HCT116 (cell line): ENCODE measurements around the gene UXT. TPM values are rescaled to one million over a fixed set of nuclear protein-coding genes. Genes with fewer than 3 reads are reported as not detected.

Experiments used
- ATAC-seq: fragments of 200-7000 bp; cut with Tn5 transposase; 2 replicates; pipeline ENCODE4 v1.9.1; 2020; ENCODE audit warnings: mild to moderate bottlenecking, moderate library complexity
- BruUV-seq: library from RNA; stranded (reverse); fragments of 400-500 nt; replicated peaks from 2 replicates; lab custom pipeline; 2021; lab: Mats Ljungman, UMichigan
- CTCF ChIA-PET: fragments of 300-600 bp; sonication (Branson Sonifier 250); formaldehyde crosslinking; loops from one replicate; lab custom pipeline; 2021; ENCODE audit warnings: antibody characterized with exemption; lab: Charles Lee
- POLR2A ChIA-PET: fragments of 300-600, 350-600 bp; sonication (Branson Sonifier 250); formaldehyde crosslinking; loops from one replicate; lab custom pipeline; 2021; ENCODE audit warnings: antibody characterized with exemption; lab: Charles Lee
- RAD21 ChIA-PET, 2 experiments: fragments of 300-600 bp; sonication (Branson Sonifier 250); formaldehyde crosslinking; loops; one replicate each; lab custom pipeline; 2023; ENCODE audit warnings: low total read pairs in 2 of 2; ENCODE audit not compliant: uncharacterized antibody in 2 of 2, unreplicated experiment in 2 of 2, low non-redundant PET in 1 of 2; lab: Charles Lee
- DNase-seq: peaks from one replicate; pipeline ENCODE4 v3.0.0-alpha.2; 2010; ENCODE audit warnings: low read depth, low spot score
- H2AFZ ChIP-seq: fragments of 200-600 bp; shearing (Covaris generic), sonication (generic); 2 replicates; pipeline ENCODE4 v1.6.1; 2017; ENCODE audit warnings: low read depth, mixed run types, mixed read lengths, antibody characterized with exemption, low read length; ENCODE audit not compliant: poor library complexity, severe bottlenecking
- H3K27ac ChIP-seq: 2 replicates; pipeline ENCODE4 v1.5.1; 2012; ENCODE audit warnings: low read depth, low read length
- H3K27me3 ChIP-seq: fragments of 200-600 bp; sonication (generic); 2 replicates; pipeline ENCODE4 v1.6.1; 2016; ENCODE audit warnings: mixed run types, low read length, mixed read lengths; ENCODE audit not compliant: insufficient read depth
- H3K36me3 ChIP-seq, 2 experiments: fragments of 200-500 bp in 1 of 2; fragments of 200-600 bp in 1 of 2; sonication (Bioruptor generic) in 1 of 2; sonication (generic) in 1 of 2; 2 replicates each; pipeline versions ENCODE4 v1.5.1 to v1.6.1; 2014 to 2016; ENCODE audit warnings: low read length in 2 of 2, inconsistent platforms in 1 of 2, mixed read lengths in 1 of 2, mixed run types in 1 of 2; ENCODE audit not compliant: insufficient read depth in 2 of 2, control insufficient read depth in 1 of 2
- H3K4me1 ChIP-seq, 2 experiments: fragments of 200-600 bp in 1 of 2; sonication (generic) in 1 of 2; 2 replicates each; pipeline versions ENCODE4 v1.5.1 to v1.6.1; 2012 to 2017; ENCODE audit warnings: low read length in 2 of 2, inconsistent platforms in 1 of 2, mild to moderate bottlenecking in 1 of 2, mixed read lengths in 1 of 2, mixed run types in 1 of 2, moderate library complexity in 1 of 2; ENCODE audit not compliant: insufficient read depth in 2 of 2, control insufficient read depth in 1 of 2
- H3K4me2 ChIP-seq: fragments of 200-600 bp; sonication (generic); 2 replicates; pipeline ENCODE4 v1.6.1; 2017; ENCODE audit warnings: mixed run types, low read length, mixed read lengths
- H3K4me3 ChIP-seq, 2 experiments: fragments of 200-600 bp in 1 of 2; sonication (generic) in 1 of 2; replicated peaks in 1 of 2; 2 replicates each; pipeline ENCODE4 v1.5.1; 2011 to 2016; ENCODE audit warnings: low read length in 2 of 2, control low read depth in 1 of 2, low read depth in 1 of 2, mild to moderate bottlenecking in 1 of 2, mixed read lengths in 1 of 2, mixed run types in 1 of 2
- H3K79me2 ChIP-seq: fragments of 200-600 bp; sonication (generic); 2 replicates; pipeline ENCODE4 v1.6.1; 2017; ENCODE audit warnings: mild to moderate bottlenecking, mixed run types, low read length, moderate library complexity, mixed read lengths; ENCODE audit not compliant: insufficient read depth
- H3K9ac ChIP-seq: fragments of 200-600 bp; sonication (generic); 2 replicates; pipeline ENCODE4 v1.6.1; 2016; ENCODE audit warnings: low read length, mixed read lengths
- H3K9me2 ChIP-seq: fragments of 200-600 bp; sonication (generic), shearing (Covaris generic); 2 replicates; pipeline ENCODE4 v1.6.1; 2017; ENCODE audit warnings: mixed run types, mild to moderate bottlenecking, moderate library complexity; ENCODE audit not compliant: insufficient read depth
- H3K9me3 ChIP-seq, 2 experiments: fragments of 200-500 bp in 1 of 2; fragments of 200-600 bp in 1 of 2; sonication (Bioruptor generic) in 1 of 2; sonication (generic) in 1 of 2; 2 replicates each; pipeline ENCODE4 v1.6.1; 2014 to 2017; ENCODE audit warnings: low read length in 2 of 2, mixed read lengths in 2 of 2, inconsistent platforms in 1 of 2, low read depth in 1 of 2, mild to moderate bottlenecking in 1 of 2, mixed run types in 1 of 2, moderate library complexity in 1 of 2; ENCODE audit not compliant: control insufficient read depth in 1 of 2, insufficient read depth in 1 of 2
- H4K20me1 ChIP-seq: fragments of 200-600 bp; sonication (generic), shearing (Covaris generic); 2 replicates; pipeline ENCODE4 v1.6.1; 2017; ENCODE audit warnings: mixed run types, mild to moderate bottlenecking, moderate library complexity; ENCODE audit not compliant: insufficient read depth
- ATF3 ChIP-seq: IDR thresholded peaks from 2 replicates; pipeline ENCODE4 v1.6.1; 2012
- CTCF ChIP-seq, 3 experiments: fragments of 200-600 bp in 1 of 3; sonication (generic) in 1 of 3; IDR thresholded peaks in 2 of 3; conservative IDR thresholded peaks in 1 of 3; 2 replicates each; pipeline ENCODE4 v1.5.1; 2012 to 2017; ENCODE audit warnings: low read depth in 2 of 3, low read length in 2 of 3, antibody characterized with exemption in 1 of 3, borderline replicate concordance in 1 of 3, control low read depth in 1 of 3, mild to moderate bottlenecking in 1 of 3, mixed read lengths in 1 of 3, mixed run types in 1 of 3, moderate library complexity in 1 of 3; ENCODE audit not compliant: insufficient read depth in 1 of 3
- ELF1 ChIP-seq: IDR thresholded peaks from 2 replicates; pipeline ENCODE4 v1.6.1; 2012; ENCODE audit warnings: low read depth, borderline replicate concordance
- EZH2 ChIP-seq: fragments of 200-600 bp; sonication (generic); IDR thresholded peaks from 2 replicates; pipeline ENCODE4 v1.6.1; 2017; ENCODE audit warnings: antibody characterized with exemption, mixed run types
- FOSL1 ChIP-seq: IDR thresholded peaks from 2 replicates; pipeline ENCODE4 v1.6.1; 2012; ENCODE audit warnings: low read depth
- JUND ChIP-seq: IDR thresholded peaks from 2 replicates; pipeline ENCODE4 v1.6.1; 2012
- MAX ChIP-seq: IDR thresholded peaks from 2 replicates; pipeline ENCODE4 v1.6.1; 2012
- POLR2A ChIP-seq: IDR thresholded peaks from 2 replicates; pipeline ENCODE4 v1.7.0; 2011; ENCODE audit warnings: borderline replicate concordance; ENCODE audit not compliant: insufficient read depth, insufficient read length; ENCODE audit errors: extremely low read depth
- POLR2AphosphoS5 ChIP-seq: IDR thresholded peaks from 2 replicates; pipeline ENCODE4 v1.6.1; 2011; ENCODE audit warnings: mild to moderate bottlenecking, low read depth, low read length, moderate library complexity
- RAD21 ChIP-seq: IDR thresholded peaks from 2 replicates; pipeline ENCODE4 v1.6.1; 2012; ENCODE audit warnings: low read depth, mild to moderate bottlenecking
- SIN3A ChIP-seq: IDR thresholded peaks from 2 replicates; pipeline ENCODE4 v1.6.1; 2012; ENCODE audit warnings: low read depth
- SRF ChIP-seq: IDR thresholded peaks from 2 replicates; pipeline ENCODE4 v1.6.1; 2012; ENCODE audit warnings: low read depth
- YY1 ChIP-seq: IDR thresholded peaks from 2 replicates; pipeline ENCODE4 v1.6.1; 2011; ENCODE audit warnings: low read length, low read depth, moderate library complexity, mild to moderate bottlenecking; ENCODE audit not compliant: insufficient replicate concordance; ENCODE audit errors: extremely low read depth
- ZFX ChIP-seq: fragments of 450-650 bp; IDR thresholded peaks from 2 replicates; pipeline ENCODE4 v1.6.1; 2017
- ZNF274 ChIP-seq: fragments of 200-500 bp; sonication (Bioruptor generic); IDR thresholded peaks from 2 replicates; pipeline ENCODE4 v1.6.1; 2014; ENCODE audit warnings: mild to moderate bottlenecking, low read depth, low read length, inconsistent platforms
- intact Hi-C: fragments of 100-400 bp; cut with micrococcal nuclease; formaldehyde crosslinking; loops from 2 replicates; pipeline ENCODE4 v1.10.0; 2022
- total RNA-seq: library from RNA; stranded (reverse); gene quantifications from one replicate; pipeline ENCODE4 v1.2.1, GENCODE V29; 2021; ENCODE audit not compliant: unreplicated experiment

UXT gene
- total RNA-seq, 1 experiment from 2014 or later: 106 TPM

DNA sequence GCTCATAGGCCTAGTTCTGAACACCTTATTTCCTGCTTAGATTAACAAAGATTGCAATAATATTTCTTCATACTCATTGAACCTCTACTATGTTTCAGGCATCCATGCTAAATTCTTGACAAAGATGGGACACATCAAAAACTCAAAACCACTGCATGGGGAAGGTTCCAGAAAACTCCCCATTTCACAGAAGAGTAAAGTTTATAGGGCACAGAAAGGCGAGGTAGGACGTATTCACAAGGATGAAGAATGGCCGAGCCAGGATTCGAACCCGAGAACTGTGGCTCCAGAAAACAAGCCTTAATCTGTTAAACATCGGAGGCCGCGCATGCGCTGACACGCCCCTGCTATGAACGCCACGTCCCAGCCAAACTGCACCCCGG is 688 bp downstream of the UXT start:
- H3K79me2 ChIP-seq: peaks cover 10% of the 10 kb centered on the region
- ATAC-seq (no peak), DNase-seq (no peak)
- H3K27me3 ChIP-seq: no peaks in the 10 kb centered on the region
- ChIA-PET POLR2A (no interaction called here), CTCF (no interaction called here), RAD21 (no interaction called here)
- H3K4me1 ChIP-seq: peaks cover 5 to 24% of the 10 kb centered on the region in 2 experiments; a peak in 3 of 4 replicates
- peak overlapping the region; percentile 85 for H3K4me2 ChIP-seq
- H3K9me2 ChIP-seq: no peaks in the 10 kb centered on the region
- H3K4me3 ChIP-seq: peak overlapping the region; percentile 68 to 78
- peak overlapping the region; percentile 82 for H3K9ac ChIP-seq
- no peaks in the 10 kb centered on the region for H3K9me3 ChIP-seq
- H3K36me3 ChIP-seq: peaks cover 16 to 24% of the 10 kb centered on the region in 2 experiments
- BruUV-seq: TSS peak; percentile 59
- TF ChIP-seq EZH2 (no peak), ATF3 (no peak), MAX (no peak), ZNF274 (no peak), YY1 (no peak), POLR2AphosphoS5 (no peak), POLR2A (no peak), SRF (no peak), ELF1 (no peak), CTCF (IDR thresholded peaks at IDR 0.05 in 2 of 3, conservative IDR thresholded peaks at IDR 0.05 in 1 of 3; ENCODE audit: borderline replicate concordance in 1 of 3, insufficient read depth in 1 of 3, low read depth in 2 of 3, low read length in 2 of 3) (no peak), ZFX (no peak), RAD21 (no peak), FOSL1 (no peak), SIN3A (no peak), JUND (no peak)
- no peak overlapping the region for H2AFZ ChIP-seq
- intact Hi-C loops: no loop called here
- peak overlapping the region; percentile 92 for H3K27ac ChIP-seq
- H4K20me1 ChIP-seq: no peaks in the 10 kb centered on the region
